GM18870 (cell line): Measurements from ENCODE around the gene TIMM22.

Experiments
- ATAC-seq: cut with Tn5 transposase; IDR thresholded peaks from one replicate; pipeline ENCODE4 v1.9.1; 2021; ENCODE audit warnings: moderate library complexity; ENCODE audit not compliant: unreplicated experiment

The TIMM22 gene

DNA sequence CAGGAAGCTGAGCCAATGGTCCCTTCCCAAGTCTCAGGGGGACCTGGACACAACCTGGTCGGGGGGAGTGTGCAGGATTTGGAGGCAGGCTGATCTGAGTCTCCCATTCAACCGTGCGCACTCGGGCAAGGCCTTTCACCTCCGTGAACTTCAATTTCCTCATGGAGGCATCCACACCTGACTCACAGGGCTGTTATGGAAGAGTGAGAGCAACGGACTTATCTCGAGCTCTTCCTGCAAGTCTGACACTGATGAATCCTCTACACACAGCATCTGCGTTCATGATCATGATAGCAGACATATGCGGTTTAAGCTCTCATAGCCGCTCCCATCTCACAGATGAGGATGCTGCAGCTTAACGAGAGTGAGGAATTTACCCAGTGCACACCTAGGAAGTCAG, 21.6 kb downstream of the TIMM22 start:
- ATAC-seq: no peak

DNA sequence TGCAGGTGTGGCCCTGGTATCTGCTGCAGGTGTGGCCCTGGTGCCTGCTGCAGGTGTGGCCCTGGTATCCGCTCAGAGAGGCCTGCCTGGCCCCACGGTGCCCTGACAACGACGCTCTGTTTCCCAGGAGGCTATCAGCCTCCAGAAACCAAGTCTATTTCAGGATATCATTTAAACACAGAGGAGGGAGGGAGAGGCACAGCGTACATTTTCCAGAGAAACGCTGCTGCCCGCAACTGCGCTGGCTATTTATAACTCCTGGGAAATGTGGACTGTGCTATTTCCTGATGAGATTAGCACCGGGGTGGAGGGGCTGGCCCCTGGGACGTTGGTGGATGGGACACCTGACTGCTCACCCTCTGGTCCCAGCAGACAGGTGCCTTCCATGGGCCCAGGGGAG, 22.5 kb downstream of the TIMM22 start:
- ATAC-seq: no peak

GRCh38 chr17:1021147-1021546, 24.2 kb downstream of the TIMM22 start:
- ATAC-seq: no peak

GRCh38 chr17:1022278-1023024, 25.5 kb downstream of the TIMM22 start:
- ATAC-seq: no peak

DNA sequence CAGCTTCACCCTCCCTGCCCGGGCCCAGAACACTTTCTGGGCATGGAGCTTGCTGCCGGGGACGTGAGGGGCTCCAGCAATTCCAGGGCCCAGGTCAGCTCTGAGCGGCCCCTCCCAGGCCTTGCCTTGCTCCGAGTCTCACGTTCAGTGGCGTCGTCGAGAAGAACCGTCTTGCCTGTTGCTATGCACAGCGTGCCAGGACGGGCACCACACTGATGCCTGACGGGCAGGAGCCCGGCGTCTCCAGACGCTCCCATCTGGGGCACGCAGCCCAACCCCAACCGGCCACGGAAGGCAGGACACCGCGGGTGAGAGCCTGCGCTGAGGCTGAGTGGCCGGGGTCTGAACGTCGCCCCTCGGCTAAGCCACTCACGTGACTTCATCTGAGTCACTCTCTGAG, 27.1 kb downstream of the TIMM22 start:
- no peak for ATAC-seq

DNA sequence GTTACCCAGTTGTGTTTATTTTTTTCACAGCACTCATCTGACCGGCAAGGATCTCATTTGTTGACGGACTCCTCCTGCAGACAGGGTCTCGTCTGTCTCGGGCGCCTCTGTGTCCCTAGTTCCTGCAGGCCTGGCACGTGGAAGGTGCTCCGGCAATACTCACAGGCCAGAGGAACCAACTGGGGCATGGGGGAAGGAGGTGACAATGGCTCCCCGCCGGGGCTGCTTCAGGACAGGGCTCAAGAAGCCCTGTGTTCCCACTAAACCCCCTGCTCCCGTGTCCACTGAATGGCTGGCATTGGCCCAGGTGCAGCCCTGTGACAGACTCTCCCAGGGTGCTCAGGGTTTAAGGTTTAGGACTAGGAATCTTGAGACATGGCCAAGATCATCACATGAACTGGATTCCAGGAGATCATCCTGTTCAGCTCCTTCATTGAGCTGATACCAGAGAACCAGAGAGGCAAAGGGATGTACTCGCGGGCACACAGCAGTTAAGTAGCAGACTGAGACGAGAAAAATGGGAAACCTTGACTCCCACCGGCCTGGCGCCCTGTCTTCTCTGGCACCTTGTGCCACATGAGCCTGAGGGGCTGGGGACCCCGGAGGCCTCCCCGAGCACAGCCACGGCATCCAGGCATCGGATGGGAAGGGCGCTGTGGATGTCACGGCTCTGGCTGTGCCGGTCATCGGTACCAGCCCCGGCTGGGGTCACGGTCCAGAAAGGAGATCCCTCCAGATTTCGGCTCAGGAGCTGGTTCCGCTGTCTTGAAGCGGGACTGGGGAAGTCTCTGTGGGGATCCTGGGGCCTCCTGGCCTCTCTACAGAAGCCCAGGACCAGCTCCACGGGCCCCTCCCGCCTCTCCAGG, 29.0 kb downstream of the TIMM22 start:
- no peak for ATAC-seq

- no peak for ATAC-seq
These were observed 29.7 kb downstream of the TIMM22 start for GRCh38 chr17:1026599-1026975.

DNA sequence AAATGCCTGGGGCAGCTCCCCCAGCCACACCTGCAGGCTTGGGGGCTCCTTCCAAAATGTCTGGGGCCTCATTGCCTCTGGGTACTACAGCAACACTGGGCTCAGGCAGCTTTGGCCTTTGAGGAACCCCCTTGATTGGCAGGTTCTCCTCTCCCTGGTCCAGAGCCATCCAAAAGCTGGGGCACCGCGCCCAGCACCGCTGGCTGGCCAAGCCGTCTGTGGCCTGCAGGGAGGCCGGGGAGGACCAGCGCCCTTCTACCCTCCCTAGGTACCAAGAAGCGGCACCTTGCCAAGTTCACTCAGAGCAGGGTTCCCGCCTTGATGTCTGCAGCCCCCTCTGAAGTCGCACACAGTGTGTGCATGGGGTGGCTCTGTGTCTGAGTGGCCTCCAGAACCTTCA, 30.1 kb downstream of the TIMM22 start:
- no peak for ATAC-seq

GRCh38 chr17:1029196-1029921, 32.4 kb downstream of the TIMM22 start:
- ATAC-seq: no peak

- no peak for ATAC-seq
These were observed 33.2 kb downstream of the TIMM22 start for GRCh38 chr17:1029922-1030644.

GRCh38 chr17:1030684-1031532, 34.0 kb downstream of the TIMM22 start:
- no peak for ATAC-seq

GRCh38 chr17:1031711-1032110, 34.8 kb downstream of the TIMM22 start:
- ATAC-seq: no peak

DNA sequence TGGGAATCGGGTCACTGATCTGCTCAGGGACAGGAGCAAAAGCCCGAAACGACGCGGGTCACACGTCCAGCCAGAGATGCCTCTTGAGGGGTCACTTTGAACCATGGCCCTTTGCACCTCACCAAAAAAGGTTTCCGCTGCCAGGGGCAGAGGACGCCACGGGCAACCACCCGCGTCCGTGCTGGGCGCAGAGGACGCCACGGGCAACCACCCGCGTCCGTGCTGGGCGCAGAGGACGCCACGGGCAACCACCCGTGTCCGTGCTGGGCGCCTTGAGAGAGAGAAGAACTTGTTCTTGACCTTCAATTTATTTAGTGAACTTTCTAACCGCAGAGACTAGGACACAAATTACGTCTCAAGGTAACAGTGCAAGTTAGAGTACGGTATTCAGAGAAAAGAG, 35.5 kb downstream of the TIMM22 start:
- no peak for ATAC-seq

- ATAC-seq: no peak
These were observed 36.6 kb downstream of the TIMM22 start for GRCh38 chr17:1033503-1033902.

- no peak for ATAC-seq
These were observed 37.8 kb downstream of the TIMM22 start for GRCh38 chr17:1034652-1035210.

GRCh38 chr17:1035546-1036170, 38.7 kb downstream of the TIMM22 start:
- ATAC-seq: no peak

DNA sequence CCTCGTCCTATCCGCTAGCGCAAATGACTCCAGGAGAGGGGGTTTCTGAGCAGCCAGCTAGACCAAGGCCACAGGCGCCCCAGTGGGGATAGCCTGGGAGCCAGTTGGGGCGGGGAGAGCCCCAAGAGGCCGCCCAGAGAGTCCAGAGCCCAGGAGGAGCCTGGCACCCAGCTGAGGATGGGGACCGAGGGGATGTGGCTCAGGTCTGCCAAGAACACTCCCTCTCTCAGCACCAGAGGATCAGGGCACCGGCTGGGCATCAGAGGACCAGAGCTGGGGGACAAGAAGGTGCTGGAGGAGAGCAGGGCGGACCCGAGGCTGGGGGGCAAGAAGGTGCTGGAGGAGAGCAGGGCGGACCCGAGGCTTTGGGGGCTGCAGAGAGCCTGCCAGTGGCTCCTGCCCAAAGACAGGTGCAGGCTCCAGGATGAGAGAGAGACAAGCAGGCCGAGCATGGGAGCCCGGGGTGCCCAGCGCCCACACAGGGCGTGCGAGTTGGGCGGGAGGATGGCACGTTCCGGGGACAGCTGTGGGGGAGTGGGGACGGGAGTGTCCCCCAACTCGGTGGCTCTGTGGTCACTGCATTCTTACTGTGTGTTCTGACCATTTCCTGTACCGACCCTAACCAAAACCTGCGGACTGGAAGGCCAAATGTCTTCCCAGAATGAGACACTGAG, 39.4 kb downstream of the TIMM22 start:
- no peak for ATAC-seq

DNA sequence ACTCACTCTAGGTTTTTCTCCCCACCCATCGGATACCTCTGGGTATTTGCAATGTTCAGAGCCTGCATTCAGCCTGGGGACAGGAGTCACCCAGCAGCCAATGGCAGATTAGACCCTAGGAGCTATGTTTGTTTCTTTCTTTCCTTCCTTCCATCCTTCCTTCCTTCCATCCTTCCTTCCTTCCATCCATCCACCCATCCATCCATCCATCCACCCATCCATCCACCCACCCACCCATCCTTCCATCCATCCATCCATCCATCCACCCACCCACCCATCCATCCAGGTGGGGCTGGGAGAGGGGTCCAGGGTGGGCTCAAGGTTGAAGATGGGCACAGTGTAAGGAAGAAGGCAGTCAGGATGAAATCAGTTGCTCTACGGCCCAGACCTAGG, 39.9 kb downstream of the TIMM22 start:
- no peak for ATAC-seq
